GM21723 (cell line): Measurements from ENCODE around the gene ZNF277.
"Not testable (repeated sequence)": the region's sequence is repeated elsewhere in the genome, so short reads cannot be mapped to it uniquely, and the experiment has no call there.

Source experiments
- ATAC-seq: cut with Tn5 transposase; IDR thresholded peaks from one replicate; pipeline ENCODE4 v1.9.1; 2021; ENCODE audit warnings: mild to moderate bottlenecking, moderate library complexity; ENCODE audit not compliant: unreplicated experiment

ZNF277 gene

GRCh38 chr7:112248598-112248997, 42.1 kb downstream of the ZNF277 start:
- ATAC-seq = no peak

DNA sequence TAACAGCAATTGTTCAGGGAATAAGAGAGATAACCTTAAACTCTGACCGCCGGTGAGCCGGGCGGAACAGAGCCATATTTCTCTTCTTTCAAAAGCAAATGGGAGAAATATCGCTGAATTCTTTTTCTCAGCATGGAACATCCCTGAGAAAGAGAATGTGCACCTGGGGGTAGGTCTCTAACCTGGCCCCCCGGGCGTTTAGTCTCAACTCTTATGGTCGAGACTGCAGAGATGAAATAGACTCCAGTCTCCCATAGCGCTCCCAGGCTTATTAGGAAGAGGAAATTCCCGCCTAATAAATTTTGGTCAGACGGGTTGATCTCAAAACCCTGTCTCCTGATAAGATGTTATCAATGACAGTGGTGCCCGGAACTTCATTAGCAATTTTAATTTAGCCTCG, 43.5 kb downstream of the ZNF277 start:
- ATAC-seq = not testable (repeated sequence)

DNA sequence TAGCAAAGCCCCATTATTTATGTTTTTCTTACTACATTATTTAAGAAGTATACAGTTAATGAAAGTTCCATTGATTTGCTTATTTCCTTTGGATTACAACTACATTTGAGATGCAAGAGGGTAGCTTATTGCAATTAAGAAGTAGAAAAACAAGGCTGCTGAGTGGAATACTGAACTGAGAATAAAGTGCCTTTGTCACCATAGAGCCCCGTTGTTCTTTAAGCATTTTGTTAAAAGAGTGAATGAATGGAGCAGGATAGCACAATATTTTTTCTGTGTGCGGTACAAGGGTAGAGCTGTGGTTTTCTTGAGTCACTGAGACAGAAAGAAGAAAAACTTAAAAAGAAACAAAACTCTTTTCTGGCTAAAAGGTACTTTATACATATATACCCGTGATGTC, 45.6 kb downstream of the ZNF277 start:
- no peak for ATAC-seq

DNA sequence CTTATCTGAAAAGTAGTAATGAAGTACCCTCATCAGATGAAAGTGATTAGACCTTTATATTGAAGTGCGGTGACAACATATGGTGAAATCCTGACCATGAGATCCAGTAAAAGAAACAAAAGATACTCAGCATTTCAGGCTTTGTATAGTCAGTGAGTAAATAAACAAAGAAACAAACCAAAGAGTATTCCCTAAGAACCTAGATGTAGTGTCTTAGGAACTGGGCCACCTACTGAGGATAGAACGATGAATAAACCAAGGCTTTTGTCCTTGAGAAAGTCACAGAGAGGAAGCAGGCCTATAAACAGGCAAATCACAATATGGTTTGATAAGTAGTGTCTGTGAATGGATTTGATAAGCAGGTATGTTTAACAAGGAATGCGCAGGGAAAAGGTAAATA, 46.2 kb downstream of the ZNF277 start:
- no peak for ATAC-seq

- no peak for ATAC-seq
Observed at GRCh38 chr7:112254156-112254555, 47.7 kb downstream of the ZNF277 start.

DNA sequence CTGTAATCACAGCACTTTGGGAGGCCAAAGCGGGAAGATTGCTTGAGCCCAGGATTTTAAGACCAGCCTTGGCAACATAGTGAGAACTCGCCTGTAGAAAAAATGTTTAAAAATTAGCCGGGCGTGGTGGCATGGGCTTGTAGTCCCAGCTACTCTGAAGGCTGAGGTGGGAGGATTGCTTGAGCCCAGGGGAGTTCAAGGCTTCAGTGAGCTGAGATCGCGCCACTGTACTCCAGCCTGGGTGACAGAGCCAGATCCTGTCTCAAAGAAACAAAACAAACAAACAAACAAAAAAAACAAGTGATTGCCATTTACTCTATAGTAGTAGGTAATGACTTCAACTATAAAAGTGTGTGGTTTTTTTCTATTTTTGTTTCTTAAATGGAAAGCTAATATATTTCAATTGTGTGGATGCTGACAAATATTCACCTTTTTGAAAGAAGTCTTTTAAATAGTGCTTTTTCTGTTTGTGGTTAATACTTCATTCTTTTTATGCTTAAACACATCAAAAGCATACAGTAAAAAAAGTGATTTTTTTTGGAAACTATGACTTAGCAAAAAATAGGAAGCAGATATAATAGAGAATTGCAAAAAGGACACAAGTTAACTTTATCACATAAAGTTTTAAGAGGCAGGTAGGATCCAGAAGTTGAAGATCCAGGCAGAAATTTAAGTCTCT, 48.4 kb downstream of the ZNF277 start:
- no peak for ATAC-seq

DNA sequence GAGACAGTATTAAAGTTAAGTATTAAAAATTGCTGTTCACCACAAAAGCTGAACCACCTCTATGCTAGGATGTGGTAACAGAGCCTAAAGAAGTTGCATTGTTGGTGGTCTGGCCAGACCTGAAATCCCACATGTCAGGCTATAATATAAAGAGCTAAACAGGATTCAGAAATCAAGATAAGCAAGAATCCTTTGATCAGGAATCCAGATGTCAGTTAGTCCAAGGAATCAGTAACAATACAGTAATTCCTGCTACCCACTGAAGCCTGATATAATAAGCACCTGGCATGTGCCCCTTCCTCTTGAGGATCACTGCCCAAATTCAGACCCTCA, 48.9 kb downstream of the ZNF277 start:
- no peak for ATAC-seq

- ATAC-seq = no peak
Observed at GRCh38 chr7:112257073-112257472, 50.6 kb downstream of the ZNF277 start.

GRCh38 chr7:112260911-112261310, 54.4 kb downstream of the ZNF277 start:
- no peak for ATAC-seq

GRCh38 chr7:112262036-112262435, 55.5 kb downstream of the ZNF277 start:
- no peak for ATAC-seq

DNA sequence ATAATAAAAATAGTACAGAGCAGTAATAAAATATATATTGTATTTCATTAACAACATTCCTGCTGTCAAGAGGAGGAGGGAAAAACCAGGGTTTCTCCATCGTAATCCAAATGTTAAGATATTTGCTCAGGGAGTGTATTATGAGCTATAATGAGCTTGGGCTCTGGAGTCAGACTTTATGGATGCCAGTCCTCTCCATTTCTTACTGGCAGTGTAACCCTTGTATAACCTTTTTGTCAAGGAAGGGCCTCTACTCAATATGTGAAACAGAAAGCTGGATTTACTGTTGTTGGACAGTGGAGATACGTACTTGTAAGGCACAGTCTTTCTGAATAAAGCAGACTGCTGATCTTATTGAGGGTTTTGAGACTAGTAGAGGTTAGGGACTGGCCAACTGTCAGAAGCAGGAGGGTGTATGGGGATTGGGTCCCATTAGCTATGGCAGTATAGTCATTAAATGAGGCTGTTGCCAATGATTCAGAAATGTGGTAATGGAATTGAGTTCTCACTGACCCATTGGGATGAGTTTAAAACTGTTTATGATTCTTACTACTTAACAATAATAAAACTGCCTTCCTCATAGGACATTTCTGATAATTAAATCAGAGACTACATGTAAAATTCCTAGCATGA, 56.5 kb downstream of the ZNF277 start:
- ATAC-seq = no peak

DNA sequence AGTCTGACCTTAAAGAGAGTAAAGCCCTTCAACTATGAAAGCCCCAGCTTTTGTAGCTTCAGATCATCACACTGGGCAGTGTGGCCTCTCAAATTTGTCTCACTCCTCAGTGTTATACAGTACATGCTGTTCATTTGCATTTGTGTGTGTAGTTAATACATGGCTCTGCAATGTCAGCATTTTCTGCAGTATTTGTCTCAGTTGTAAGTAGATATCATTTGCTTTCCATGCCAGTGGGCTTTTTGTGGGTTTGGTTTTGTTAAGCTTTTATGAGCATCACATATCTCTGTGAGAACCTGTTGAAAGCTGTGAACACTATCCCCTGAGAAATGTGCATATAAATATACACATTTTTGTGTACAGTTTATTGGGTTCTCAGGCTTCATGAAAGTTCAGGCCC, 57.0 kb downstream of the ZNF277 start:
- ATAC-seq = no peak

GRCh38 chr7:112266141-112266540, 59.6 kb downstream of the ZNF277 start:
- no peak for ATAC-seq

- no peak for ATAC-seq
Observed at GRCh38 chr7:112266595-112267270, 60.2 kb downstream of the ZNF277 start.

GRCh38 chr7:112267944-112268691, 61.6 kb downstream of the ZNF277 start:
- ATAC-seq = no peak

DNA sequence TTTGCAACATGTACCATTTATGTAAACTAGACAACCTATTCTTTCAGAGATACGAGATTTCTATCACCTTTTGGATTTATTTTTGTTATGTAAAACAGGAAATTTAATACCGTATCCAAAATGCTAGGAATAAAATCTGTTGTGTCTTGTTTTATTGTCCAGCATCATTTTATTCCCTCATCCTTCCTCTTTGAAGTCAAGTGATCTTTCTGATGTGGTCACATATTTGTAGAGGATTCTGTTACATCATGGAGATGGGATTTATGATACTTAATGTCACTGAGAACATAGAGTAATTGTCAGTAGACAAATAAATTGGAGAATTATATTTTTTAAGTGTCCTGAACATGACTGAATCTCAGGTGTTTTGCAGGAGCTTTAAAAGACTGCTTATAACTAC, 64.7 kb downstream of the ZNF277 start:
- no peak for ATAC-seq

GRCh38 chr7:112272921-112273561, 66.5 kb downstream of the ZNF277 start:
- ATAC-seq = no peak

GRCh38 chr7:112279042-112279441, 72.5 kb downstream of the ZNF277 start:
- ATAC-seq = no peak

DNA sequence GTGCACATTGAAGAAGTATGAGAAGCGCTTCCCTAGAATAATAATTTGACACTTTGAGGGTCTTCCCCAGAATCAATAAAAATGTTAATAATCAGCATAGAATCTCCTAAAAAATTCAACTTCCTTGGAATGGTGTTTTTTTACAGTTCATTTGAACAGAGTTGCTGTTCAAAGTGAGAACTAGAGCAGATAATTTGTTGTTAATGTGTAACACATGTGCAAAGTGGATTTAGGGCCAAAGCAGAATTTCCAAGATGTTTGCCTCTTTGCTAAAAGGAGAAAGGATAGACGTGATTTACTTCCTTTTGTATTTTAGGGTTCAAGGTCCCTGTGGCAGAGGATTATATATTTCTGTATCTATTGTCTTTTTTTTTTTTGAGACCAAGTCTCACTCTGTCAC, 73.8 kb downstream of the ZNF277 start:
- ATAC-seq = no peak

GRCh38 chr7:112282476-112283188, 76.1 kb downstream of the ZNF277 start:
- ATAC-seq = no peak
